Activated T-helper 17 cell treated with anti-CD3 and anti-CD28 coated beads, Interleukin-2, amount 50 U/mL, for 72 hours (primary cell): ENCODE measurements around the gene MALT1. TPM values are rescaled to one million over a fixed set of nuclear protein-coding genes. Genes with fewer than 3 reads are reported as not detected.
A peak's percentile ranks its signal among the peaks of the same experiment; 100 is the strongest.
"Not testable (repeated sequence)": the region's sequence is repeated elsewhere in the genome, so short reads cannot be mapped to it uniquely, and the experiment has no call there.

Experiments used
- ATAC-seq: fragments of 150-1000 bp; cut with Tn5 transposase; replicated peaks from 2 replicates; pipeline ENCODE4 v1.10.0; 2021; ENCODE audit warnings: mild to moderate bottlenecking, moderate library complexity
- H3K27ac Mint-ChIP-seq: one replicate; pipeline ENCODE4 v1.8.0; 2022; ENCODE audit warnings: mixed read lengths
- H3K27me3 Mint-ChIP-seq: one replicate; pipeline ENCODE4 v1.8.0; 2022; ENCODE audit warnings: mixed read lengths
- H3K36me3 Mint-ChIP-seq: one replicate; pipeline ENCODE4 v1.8.0; 2022; ENCODE audit warnings: low read depth, mild to moderate bottlenecking, mixed read lengths
- H3K4me1 Mint-ChIP-seq: one replicate; pipeline ENCODE4 v1.8.0; 2022; ENCODE audit warnings: mixed read lengths
- H3K4me3 Mint-ChIP-seq: one replicate; pipeline ENCODE4 v1.8.0; 2022; ENCODE audit warnings: mild to moderate bottlenecking, mixed read lengths
- H3K9me3 Mint-ChIP-seq: one replicate; pipeline ENCODE4 v1.8.0; 2022; ENCODE audit warnings: mixed read lengths
- total RNA-seq, 2 donors: library from RNA; stranded (reverse); gene quantifications; one replicate each; pipeline ENCODE4 v1.2.3, GENCODE V29; 2022

MALT1 gene
- total RNA-seq, 2 donors from 2014 or later, result 45.3 to 92.3 TPM

DNA sequence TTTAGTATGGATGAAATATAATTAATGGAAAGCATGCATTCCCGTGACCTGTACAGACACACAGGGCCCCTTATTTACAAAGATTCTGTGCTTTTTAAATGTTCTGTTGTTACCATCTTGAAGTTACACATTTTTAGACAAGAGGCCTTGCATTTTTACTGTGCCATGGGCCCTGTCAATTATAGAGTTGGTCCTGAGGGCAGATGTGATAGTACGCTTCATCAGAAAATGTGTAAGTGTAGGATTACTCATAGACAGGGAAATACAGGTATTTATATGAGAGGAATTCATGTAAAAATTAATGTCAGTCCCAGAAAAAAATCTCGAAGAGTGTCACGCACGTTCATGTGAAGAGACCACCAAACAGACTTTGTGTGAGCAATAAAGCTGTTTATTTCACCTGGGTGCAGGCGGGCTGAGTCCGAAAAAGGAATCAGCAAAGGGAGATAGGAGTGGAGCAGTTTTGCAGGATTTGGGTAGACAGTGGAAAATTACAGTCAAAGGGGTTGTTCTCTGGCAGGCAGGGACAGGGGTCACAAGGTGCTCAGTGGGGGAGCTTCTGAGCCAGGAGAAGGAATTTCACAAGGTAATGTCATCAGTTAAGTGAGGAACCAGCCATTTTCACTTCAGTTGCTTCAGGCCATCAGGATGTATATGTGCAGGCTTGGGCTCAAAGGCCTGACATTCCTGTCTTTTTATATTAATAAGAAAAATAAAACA lies 30.2 kb upstream of the MALT1 start:
- no peaks in the 10 kb centered on the region for H3K9me3 Mint-ChIP-seq
- ATAC-seq, result no peak
- H3K27ac Mint-ChIP-seq, result no peak overlapping the region
- no peaks in the 10 kb centered on the region for H3K27me3 Mint-ChIP-seq
- no peak overlapping the region for H3K4me3 Mint-ChIP-seq
- peaks cover 7% of the 10 kb centered on the region for H3K4me1 Mint-ChIP-seq
- H3K36me3 Mint-ChIP-seq, result no peaks in the 10 kb centered on the region

DNA sequence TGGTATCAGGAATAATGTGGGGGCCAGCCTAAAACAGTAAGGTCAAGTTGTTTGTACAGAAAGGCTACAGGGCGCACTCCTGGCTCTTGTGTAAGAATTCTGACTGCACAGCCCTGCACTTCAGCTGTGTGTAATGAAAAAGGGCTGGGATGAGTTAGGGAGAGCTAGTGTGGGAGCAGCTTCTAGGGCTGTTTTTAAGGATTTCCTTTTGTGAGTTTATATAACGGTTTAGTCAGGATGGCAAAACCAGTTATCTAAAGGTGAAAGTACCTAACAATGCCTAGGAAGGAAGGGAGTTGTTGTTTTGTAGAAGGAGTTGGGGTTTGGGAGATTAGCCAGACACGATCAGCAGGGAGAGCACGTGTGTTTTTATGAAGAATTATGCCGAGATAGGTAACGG lies 27.7 kb upstream of the MALT1 start:
- H3K4me3 Mint-ChIP-seq, result not testable (repeated sequence)

DNA sequence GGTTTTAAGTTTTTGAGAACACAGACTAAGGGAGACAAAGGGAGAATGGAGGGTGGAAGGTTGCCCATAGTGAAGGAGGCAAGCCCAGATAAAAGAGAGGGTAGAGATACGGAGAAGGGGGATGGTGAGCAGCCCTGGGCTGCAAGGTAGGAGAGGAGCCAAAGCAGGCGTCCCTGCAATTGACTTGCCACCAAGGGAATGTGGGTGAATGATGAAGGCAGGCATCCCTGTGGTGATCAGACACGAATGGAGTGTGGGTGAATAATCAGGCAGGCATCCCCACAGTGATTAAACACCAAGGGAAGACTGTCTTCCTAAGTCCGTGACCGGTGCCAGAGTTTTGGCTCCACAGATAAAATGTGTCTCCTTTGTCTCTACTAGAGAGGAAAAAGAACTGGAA lies 25.9 kb upstream of the MALT1 start:
- Mint-ChIP-seq H3K27ac (no peak overlapping the region), H3K4me3 (no peak overlapping the region), H3K9me3 (no peaks in the 10 kb centered on the region), H3K36me3 (no peaks in the 10 kb centered on the region), H3K4me1 (peaks cover 14% of the 10 kb centered on the region), H3K27me3 (no peaks in the 10 kb centered on the region)
- no peak for ATAC-seq

More for the DNA sequence above, 27.7 kb upstream of the MALT1 start:
- not testable (repeated sequence) for H3K4me1 Mint-ChIP-seq, H3K36me3 Mint-ChIP-seq, H3K27me3 Mint-ChIP-seq, ATAC-seq, H3K9me3 Mint-ChIP-seq, H3K27ac Mint-ChIP-seq

DNA sequence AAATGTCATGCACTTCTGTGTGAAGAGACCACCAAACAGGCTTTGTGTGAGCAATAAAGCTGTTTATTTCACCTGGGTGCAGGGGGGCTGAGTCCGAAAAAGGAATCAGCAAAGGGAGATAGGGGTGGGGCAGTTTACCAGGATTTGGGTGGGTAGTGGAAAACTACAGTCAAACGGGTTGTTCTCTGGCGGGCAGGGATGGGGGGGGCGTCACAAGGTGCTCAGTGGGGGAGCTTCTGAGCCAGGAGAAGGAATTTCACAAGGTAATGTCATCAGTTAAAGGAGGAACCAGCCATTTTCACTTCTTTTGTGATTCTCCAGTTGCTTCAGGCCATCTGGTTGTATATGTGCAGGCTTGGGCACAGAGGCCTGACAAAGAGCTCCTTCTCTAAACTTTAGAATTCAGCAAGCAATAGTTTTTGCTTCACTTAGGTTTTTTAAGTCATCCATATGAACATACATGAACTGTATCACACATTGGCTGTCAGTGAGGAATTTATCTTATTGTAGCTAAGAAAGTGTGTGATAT lies 24.9 kb upstream of the MALT1 start:
- H3K4me3 Mint-ChIP-seq, result no peak overlapping the region
- H3K27ac Mint-ChIP-seq, result no peak overlapping the region
- no peak for ATAC-seq
- H3K36me3 Mint-ChIP-seq, result no peaks in the 10 kb centered on the region
- H3K9me3 Mint-ChIP-seq, result no peaks in the 10 kb centered on the region
- peaks cover 19% of the 10 kb centered on the region for H3K4me1 Mint-ChIP-seq
- H3K27me3 Mint-ChIP-seq, result no peaks in the 10 kb centered on the region

DNA sequence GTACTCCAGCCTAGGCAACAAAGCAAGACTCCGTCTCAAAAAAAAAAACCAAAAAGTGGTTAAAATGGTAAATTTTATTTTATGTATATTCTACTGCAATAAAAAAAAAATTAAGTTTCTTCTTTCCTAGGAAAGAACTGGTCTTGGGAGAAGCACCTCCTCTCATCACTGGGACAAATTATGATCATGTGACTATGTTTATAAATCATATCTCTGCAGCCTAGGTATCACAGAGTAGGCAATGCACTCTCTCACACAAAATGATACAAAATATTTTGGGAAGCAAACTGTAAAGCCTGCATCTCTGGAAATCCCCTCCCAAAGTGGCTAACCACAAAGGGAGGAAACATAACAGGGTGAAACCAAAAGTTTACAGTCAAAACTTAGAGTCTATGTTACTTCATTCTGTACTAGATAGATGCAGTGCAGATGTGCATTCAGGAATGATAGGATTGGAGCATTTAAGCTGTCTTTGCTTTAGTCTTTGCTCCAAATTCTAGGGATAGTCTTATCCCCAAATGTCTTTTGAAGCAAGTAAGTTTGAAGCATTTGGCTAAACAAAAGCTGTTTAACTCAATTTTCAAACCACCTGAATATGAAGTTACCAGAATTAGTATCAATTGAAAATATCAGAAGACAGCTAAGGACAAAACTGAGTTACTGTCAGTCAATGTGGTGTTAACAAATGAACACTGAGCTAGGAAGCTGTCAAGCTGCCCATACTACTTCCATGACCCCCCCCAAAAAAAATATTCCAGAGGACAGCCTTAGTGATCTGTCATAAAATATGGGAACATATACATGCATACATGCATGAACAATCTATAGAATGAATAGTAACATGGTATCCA lies 21.1 kb upstream of the MALT1 start:
- peak overlapping the region; percentile 29 for H3K4me3 Mint-ChIP-seq
- peaks cover 37% of the 10 kb centered on the region for H3K4me1 Mint-ChIP-seq
- peak; percentile 98 for ATAC-seq
- H3K27me3 Mint-ChIP-seq, result no peaks in the 10 kb centered on the region
- peaks cover 8% of the 10 kb centered on the region for H3K9me3 Mint-ChIP-seq
- no peaks in the 10 kb centered on the region for H3K36me3 Mint-ChIP-seq
- peak overlapping the region; percentile 3 for H3K27ac Mint-ChIP-seq

DNA sequence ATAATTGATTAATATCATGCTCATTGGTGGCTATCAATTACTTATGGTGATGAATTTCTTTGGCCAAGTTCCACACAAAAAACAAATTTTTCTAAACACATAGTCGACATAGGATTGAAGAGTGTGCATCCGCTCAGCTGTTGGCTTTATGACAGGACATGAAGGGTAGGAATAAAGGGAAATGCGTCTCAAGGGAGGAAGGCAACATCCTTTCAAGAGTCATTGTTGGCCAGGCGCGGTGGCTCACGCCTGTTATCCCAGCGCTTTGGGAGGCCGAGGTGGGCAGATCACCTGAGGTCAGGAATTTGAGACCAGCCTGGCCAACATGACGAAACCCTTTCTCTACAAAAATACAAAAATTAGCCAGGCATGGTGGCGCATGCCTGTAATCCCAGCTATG lies 20.4 kb upstream of the MALT1 start:
- ATAC-seq, H3K9me3 Mint-ChIP-seq, H3K27me3 Mint-ChIP-seq, H3K36me3 Mint-ChIP-seq: not testable (repeated sequence)
- peak overlapping the region; percentile 29 for H3K4me3 Mint-ChIP-seq
- peak overlapping the region; percentile 3 for H3K27ac Mint-ChIP-seq
- peaks cover 37% of the 10 kb centered on the region for H3K4me1 Mint-ChIP-seq

DNA sequence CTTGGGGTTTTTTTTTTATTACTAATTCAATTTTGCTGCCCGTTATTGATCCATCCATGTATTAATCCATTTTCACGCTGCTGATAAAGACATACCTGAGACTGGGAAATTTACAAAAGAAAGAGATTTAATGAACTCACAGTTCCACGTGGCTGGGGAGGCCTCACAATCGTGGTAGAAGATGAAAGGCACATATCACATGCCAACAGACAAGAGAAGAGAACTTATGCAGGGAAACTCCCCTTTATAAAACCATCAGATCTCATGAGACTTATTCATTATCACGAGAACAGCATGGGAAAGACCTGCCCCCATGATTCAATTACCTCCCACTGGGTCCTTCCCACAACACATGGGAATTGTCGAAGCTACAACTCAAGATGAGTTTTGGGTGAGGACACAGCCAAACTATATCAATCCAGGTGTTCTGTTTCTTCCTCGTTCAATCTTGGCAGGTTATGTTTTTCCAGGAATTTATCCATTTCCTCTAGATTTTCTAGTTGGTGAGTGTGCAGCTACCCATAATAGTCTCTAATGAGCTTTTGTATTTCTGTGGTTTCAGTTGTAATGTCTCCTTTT lies 18.0 kb upstream of the MALT1 start:
- Mint-ChIP-seq H3K4me3 (peak overlapping the region; percentile 25), H3K27ac (peak overlapping the region; percentile 77), H3K4me1 (peaks cover 48% of the 10 kb centered on the region)
- ATAC-seq, H3K27me3 Mint-ChIP-seq, H3K36me3 Mint-ChIP-seq, H3K9me3 Mint-ChIP-seq: not testable (repeated sequence)

DNA sequence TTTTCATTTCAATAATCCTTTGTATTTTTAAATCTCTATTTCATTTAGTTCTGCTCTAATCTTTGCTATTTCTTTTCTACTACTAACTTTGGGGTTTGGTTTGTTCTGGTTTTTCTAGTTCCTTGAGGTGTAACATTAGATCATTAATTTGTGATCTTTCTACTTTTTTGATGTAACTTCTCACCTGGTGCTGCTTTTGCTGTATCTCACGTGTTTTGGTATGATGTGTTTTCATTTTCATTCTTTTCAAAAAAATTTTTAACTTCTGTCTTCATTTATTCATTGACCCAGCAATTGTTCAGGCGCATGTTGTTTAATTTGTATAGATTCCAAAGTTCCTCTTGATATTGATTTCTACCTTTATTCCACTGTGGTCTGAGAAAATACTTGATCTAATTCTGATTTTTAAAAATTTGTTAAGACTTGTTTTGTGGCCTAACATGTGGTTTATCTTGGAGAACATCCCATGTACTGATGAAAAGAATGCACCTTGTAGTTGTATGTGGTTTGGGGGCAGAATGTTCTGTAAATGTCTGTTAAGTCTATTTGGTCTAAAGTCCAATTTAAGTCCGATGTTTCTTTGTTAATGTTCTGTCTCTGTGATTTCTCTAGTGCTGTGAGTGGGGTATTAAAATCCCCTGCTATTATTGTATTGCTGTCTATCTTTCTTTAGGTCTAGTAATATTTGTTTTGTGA lies 17.3 kb upstream of the MALT1 start:
- H3K27ac Mint-ChIP-seq, result no peak overlapping the region
- H3K9me3 Mint-ChIP-seq, result peaks cover 8% of the 10 kb centered on the region
- no peaks in the 10 kb centered on the region for H3K27me3 Mint-ChIP-seq
- peaks cover 44% of the 10 kb centered on the region for H3K4me1 Mint-ChIP-seq
- peak overlapping the region; percentile 25 for H3K4me3 Mint-ChIP-seq
- no peak for ATAC-seq
- no peaks in the 10 kb centered on the region for H3K36me3 Mint-ChIP-seq

DNA sequence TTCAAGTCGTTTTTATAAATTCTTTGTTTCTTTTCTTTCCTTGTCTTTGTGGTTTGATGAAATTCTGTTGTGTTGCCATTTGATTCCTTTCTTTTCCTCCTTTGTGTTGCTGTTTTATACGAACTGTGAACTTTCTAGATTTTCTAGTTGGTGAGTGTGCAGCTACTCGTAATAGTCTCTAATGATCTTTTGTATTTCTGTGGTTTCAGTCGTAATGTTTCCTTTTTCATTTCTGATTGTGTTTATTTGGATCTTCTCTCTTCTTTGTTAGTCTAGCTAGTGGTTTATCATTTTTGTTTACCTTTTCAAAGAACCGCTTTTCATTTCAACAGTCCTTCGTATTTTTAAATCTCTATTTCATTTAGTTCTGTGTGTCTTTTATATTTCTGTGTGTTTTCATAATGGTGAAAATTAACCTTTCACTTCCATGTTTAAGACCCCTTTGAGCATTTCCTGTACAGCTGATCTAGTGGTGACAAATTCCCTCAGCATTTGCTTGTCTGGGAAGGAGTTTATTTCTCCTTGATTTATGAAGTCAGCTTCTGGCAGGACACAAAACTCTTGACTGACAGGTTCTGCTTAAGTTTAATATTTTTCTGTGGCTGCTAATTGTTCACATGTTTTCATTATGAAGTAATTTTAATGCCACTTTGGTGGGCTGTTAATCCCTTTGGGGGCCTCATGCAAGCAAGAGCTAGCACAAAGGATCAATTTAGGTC lies 16.2 kb upstream of the MALT1 start:
- Mint-ChIP-seq H3K27me3 (no peaks in the 10 kb centered on the region), H3K9me3 (peaks cover 8% of the 10 kb centered on the region)

DNA sequence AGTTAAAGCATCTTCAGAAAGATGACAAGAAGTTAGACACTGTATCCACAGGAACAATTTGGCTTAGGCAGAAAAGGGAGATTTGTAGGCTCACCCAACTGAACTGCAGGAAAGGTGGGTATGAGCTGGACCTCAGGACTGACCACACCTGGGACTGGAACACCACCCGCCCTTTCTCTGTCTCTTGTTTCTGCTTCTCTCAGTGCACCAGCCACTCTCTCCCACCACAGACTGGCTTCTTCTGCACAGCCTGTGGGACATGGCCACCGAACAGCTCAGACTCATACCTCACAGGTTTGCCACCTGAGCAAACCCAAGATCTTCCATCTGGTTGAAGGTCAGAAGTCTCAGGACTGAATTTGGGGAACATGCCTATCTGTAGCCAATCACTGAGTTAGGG lies 14.2 kb upstream of the MALT1 start:
- no peak overlapping the region for H3K27ac Mint-ChIP-seq
- H3K36me3 Mint-ChIP-seq, result no peaks in the 10 kb centered on the region
- peak; percentile 43 for ATAC-seq
- H3K27me3 Mint-ChIP-seq, result no peaks in the 10 kb centered on the region
- H3K9me3 Mint-ChIP-seq, result peaks cover 8% of the 10 kb centered on the region
- H3K4me3 Mint-ChIP-seq, result peak overlapping the region; percentile 61
- peaks cover 37% of the 10 kb centered on the region for H3K4me1 Mint-ChIP-seq

More for the DNA sequence above, 16.2 kb upstream of the MALT1 start:
- no peak for ATAC-seq
- Mint-ChIP-seq H3K4me3 (no peak overlapping the region), H3K4me1 (peaks cover 44% of the 10 kb centered on the region), H3K36me3 (no peaks in the 10 kb centered on the region), H3K27ac (no peak overlapping the region)

DNA sequence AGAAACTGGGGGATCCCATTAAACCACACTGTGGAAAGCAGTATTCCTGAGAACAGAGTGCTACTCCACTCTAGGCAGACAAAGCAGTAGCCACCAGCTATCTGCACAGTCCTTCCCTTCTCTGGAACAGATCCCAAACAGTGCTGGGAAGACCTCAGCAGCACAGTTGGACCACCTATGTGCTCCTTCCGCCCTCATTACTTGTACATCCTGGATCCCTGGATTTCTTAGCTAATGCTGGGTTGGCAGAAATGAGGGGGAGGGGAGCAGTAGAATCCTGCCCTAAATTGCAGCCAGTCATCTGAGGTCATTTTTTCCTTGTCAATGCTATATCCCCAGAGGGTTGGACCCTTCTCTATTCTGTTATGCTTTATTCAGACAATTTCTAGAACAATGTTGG lies 13.8 kb upstream of the MALT1 start:
- ATAC-seq, result no peak
- H3K27ac Mint-ChIP-seq, result peak overlapping the region; percentile 71
- H3K4me1 Mint-ChIP-seq, result peaks cover 35% of the 10 kb centered on the region
- peaks cover 8% of the 10 kb centered on the region for H3K9me3 Mint-ChIP-seq
- H3K4me3 Mint-ChIP-seq, result peak overlapping the region; percentile 61
- H3K36me3 Mint-ChIP-seq, result no peaks in the 10 kb centered on the region
- H3K27me3 Mint-ChIP-seq, result no peaks in the 10 kb centered on the region

DNA sequence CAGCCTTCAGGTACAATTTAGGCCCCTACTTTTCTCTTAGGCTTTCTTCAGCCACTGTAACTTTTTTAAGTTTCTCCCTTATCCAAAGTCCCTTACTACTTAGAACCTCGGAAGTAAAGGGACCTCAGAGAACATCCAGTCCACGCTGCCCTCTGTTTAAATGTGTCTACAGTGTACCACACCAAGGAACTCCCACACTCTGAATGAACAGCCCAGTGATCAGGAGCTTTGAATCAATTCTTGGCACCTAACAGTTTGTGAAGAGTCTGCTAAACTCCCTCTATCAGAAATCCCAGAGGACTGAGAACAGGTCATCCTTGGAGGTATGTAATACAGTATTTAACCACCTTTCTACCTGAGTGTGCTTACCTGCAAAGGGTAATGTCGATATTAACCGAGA lies 11.6 kb upstream of the MALT1 start:
- peaks cover 5% of the 10 kb centered on the region for H3K9me3 Mint-ChIP-seq
- no peaks in the 10 kb centered on the region for H3K36me3 Mint-ChIP-seq
- H3K4me3 Mint-ChIP-seq, result peak overlapping the region; percentile 61
- H3K27ac Mint-ChIP-seq, result peak overlapping the region; percentile 57
- H3K27me3 Mint-ChIP-seq, result no peaks in the 10 kb centered on the region
- no peak for ATAC-seq
- H3K4me1 Mint-ChIP-seq, result peaks cover 25% of the 10 kb centered on the region

DNA sequence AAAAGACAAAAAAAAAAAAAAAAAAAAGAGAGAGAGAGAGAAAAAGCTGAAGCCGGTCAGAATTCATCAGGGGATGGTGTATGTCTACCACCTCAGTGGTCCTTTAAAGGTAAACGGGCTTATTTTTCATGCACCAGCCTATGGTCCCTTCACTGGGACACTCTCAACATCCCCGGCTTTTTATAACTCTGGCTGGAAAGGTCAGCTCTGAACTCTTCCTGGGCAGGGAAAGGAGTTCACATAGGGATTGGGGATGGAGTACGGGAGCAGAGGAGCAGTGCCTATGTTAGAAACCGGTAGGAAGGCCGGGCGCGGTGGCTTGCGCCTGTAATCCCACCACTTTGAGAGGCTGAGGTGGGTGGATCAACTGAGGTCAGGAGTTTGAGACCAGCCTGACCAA lies 10.3 kb upstream of the MALT1 start:
- Mint-ChIP-seq H3K4me3 (no peak overlapping the region), H3K9me3 (no peaks in the 10 kb centered on the region), H3K36me3 (no peaks in the 10 kb centered on the region), H3K27me3 (no peaks in the 10 kb centered on the region), H3K4me1 (peaks cover 31% of the 10 kb centered on the region), H3K27ac (no peak overlapping the region)
- ATAC-seq, result no peak

DNA sequence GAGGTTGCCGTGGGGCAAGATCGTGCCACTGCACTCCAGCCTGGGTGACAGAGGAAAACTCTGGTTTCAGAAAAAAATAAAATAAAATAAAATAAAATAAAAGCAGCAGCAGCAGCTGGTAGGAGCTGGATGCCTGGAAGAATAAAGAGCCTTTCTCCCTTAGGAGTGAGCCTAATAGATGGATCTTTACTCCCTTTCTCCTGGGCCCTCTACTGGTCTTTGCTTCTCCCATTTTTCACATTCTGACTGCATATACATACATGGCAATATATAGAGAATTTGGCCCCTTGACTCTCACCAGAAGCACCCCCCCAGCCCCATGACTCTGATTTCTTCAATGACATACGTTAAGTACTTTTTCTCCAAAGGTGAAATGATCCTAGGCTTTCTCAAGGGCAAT lies 9.8 kb upstream of the MALT1 start:
- Mint-ChIP-seq H3K4me1 (peaks cover 31% of the 10 kb centered on the region), H3K27ac (no peak overlapping the region), H3K36me3 (no peaks in the 10 kb centered on the region), H3K27me3 (no peaks in the 10 kb centered on the region), H3K9me3 (no peaks in the 10 kb centered on the region), H3K4me3 (no peak overlapping the region)
- no peak for ATAC-seq
